T-helper 9 cell (primary cell): ENCODE measurements around the gene LRRC8A.
"Not testable (repeated sequence)": the region's sequence is repeated elsewhere in the genome, so short reads cannot be mapped to it uniquely, and the experiment has no call there.

Experiments used
- DNase-seq: peaks from one replicate; pipeline ENCODE4 v3.0.0-alpha.2; 2020
- total RNA-seq, 2 donors: gene quantifications; one replicate each; lab custom pipeline; 2026; lab: John Stamatoyannopoulos, UW

The LRRC8A gene
- 55.4 to 79.9 reads per million in 2 donors for total RNA-seq

GRCh38 chr9:128881884-128882676 is at the start of gene LRRC8A, which contains the start of gene KYAT1:
TSS of gene LRRC8A (plus strand) at chr9:128882133. CDS start at chr9:128907165, 25,032 bp downstream.
TSS of gene KYAT1 (minus strand) at chr9:128881950. CDS start at chr9:128845405, 36,545 bp downstream.
- peak; percentile 98 for DNase-seq

GRCh38 chr9:128833696-128834095 is 48.2 kb upstream of the LRRC8A start:
- DNase-seq: no peak

- DNase-seq: no peak
Observed at GRCh38 chr9:128835246-128836210, 46.4 kb upstream of the LRRC8A start.

GRCh38 chr9:128836509-128837145 is 45.3 kb upstream of the LRRC8A start:
- DNase-seq: no peak

- no peak for DNase-seq
Observed at GRCh38 chr9:128838338-128838737, 43.6 kb upstream of the LRRC8A start.

GRCh38 chr9:128840524-128840923 is 41.4 kb upstream of the LRRC8A start:
- DNase-seq: no peak

- DNase-seq: no peak
Observed at GRCh38 chr9:128841694-128842492, 40.0 kb upstream of the LRRC8A start.

GRCh38 chr9:128843171-128843570 is 38.8 kb upstream of the LRRC8A start:
- DNase-seq: not testable (repeated sequence)

- DNase-seq: no peak
Observed at GRCh38 chr9:128845186-128845931, 36.6 kb upstream of the LRRC8A start.

GRCh38 chr9:128846680-128847030 is 35.3 kb upstream of the LRRC8A start:
- DNase-seq: no peak

GRCh38 chr9:128847803-128848202 is 34.1 kb upstream of the LRRC8A start:
- DNase-seq: no peak

- not testable (repeated sequence) for DNase-seq
Observed at GRCh38 chr9:128851024-128851423, 30.9 kb upstream of the LRRC8A start.

- DNase-seq: not testable (repeated sequence)
Observed at GRCh38 chr9:128851779-128852600, 29.9 kb upstream of the LRRC8A start.

GRCh38 chr9:128852646-128853045 is 29.3 kb upstream of the LRRC8A start:
- not testable (repeated sequence) for DNase-seq

GRCh38 chr9:128854454-128854853 is 27.5 kb upstream of the LRRC8A start:
- not testable (repeated sequence) for DNase-seq

- DNase-seq: not testable (repeated sequence)
Observed at GRCh38 chr9:128858476-128858875, 23.5 kb upstream of the LRRC8A start.

- DNase-seq: no peak
Observed at GRCh38 chr9:128860937-128861336, 21.0 kb upstream of the LRRC8A start.

GRCh38 chr9:128861501-128861900 is 20.4 kb upstream of the LRRC8A start:
- DNase-seq: no peak

GRCh38 chr9:128862401-128862851 is 19.5 kb upstream of the LRRC8A start:
- no peak for DNase-seq

- DNase-seq: peak; percentile 86
Observed at GRCh38 chr9:128863647-128864046, 18.3 kb upstream of the LRRC8A start.
